Measurements from ENCODE around the gene YWHAB.

YWHAB gene

DNA sequence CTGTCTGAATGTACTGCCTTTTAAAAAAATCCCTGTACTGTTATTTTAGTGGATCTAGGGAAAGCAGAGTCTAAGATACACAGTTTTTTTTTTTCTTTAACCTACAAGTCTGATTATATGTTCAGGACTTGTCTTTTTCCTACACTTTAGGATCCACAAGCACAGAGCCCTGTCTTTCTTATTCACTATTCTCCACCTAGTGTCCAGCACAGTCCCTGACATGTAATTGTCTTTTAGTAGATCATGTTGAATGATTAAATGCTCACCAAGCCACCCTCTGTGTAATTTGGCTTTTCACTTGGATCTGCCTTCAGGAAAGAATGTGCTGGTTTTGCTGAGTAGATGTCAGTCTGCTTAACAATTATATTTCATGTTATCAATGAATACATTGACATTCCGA lies 35.8 kb upstream of the YWHAB start:
- Histone ChIP-seq H3K9me2 (replicated peaks; ENCODE audit: low read depth, low read length) (no peaks in the 10 kb centered on the region), H4K20me1 (ENCODE audit: insufficient read depth, low read length, poor library complexity, severe bottlenecking) (no peaks in the 10 kb centered on the region), H3K27me3 (ENCODE audit: insufficient read depth, low read length, poor library complexity, severe bottlenecking) (no peaks in the 10 kb centered on the region), H3K4me3 (ENCODE audit: low read length, poor library complexity, severe bottlenecking) (no peak overlapping the region), H2AFZ (ENCODE audit: low read length) (no peak overlapping the region), H3K79me2 (ENCODE audit: insufficient read depth, low read length) (no peaks in the 10 kb centered on the region), H3K4me1 (ENCODE audit: insufficient read depth, low read length, poor library complexity, severe bottlenecking) (no peaks in the 10 kb centered on the region), H3F3A (ENCODE audit: low read depth) (no peaks in the 10 kb centered on the region), H3K4me2 (ENCODE audit: low read depth, low read length, poor library complexity, severe bottlenecking) (no peak overlapping the region), H3K9ac (ENCODE audit: low read depth, low read length, poor library complexity, severe bottlenecking) (no peak overlapping the region), H3K36me3 (ENCODE audit: insufficient read depth, low read length) (no peaks in the 10 kb centered on the region), H3K9me3 (ENCODE audit: insufficient read depth, low read depth, low read length) (no peaks in the 10 kb centered on the region)
- TF ChIP-seq EZH2phosphoT487 (IDR thresholded peaks at IDR 0.05; ENCODE audit: borderline replicate concordance), result no peak
- TF ChIP-seq, protein P1, sequence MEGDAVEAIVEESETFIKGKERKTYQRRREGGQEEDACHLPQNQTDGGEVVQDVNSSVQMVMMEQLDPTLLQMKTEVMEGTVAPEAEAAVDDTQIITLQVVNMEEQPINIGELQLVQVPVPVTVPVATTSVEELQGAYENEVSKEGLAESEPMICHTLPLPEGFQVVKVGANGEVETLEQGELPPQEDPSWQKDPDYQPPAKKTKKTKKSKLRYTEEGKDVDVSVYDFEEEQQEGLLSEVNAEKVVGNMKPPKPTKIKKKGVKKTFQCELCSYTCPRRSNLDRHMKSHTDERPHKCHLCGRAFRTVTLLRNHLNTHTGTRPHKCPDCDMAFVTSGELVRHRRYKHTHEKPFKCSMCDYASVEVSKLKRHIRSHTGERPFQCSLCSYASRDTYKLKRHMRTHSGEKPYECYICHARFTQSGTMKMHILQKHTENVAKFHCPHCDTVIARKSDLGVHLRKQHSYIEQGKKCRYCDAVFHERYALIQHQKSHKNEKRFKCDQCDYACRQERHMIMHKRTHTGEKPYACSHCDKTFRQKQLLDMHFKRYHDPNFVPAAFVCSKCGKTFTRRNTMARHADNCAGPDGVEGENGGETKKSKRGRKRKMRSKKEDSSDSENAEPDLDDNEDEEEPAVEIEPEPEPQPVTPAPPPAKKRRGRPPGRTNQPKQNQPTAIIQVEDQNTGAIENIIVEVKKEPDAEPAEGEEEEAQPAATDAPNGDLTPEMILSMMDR (conservative IDR thresholded peaks at IDR 0.05; ENCODE audit: low read length), result no peak

GRCh38 chr20:44850272-44850671 lies 35.2 kb upstream of the YWHAB start:
- no peaks in the 10 kb centered on the region for H3F3A ChIP-seq (ENCODE audit: low read depth)
- H3K4me3 ChIP-seq (ENCODE audit: low read length, poor library complexity, severe bottlenecking), result no peak overlapping the region
- no peaks in the 10 kb centered on the region for H4K20me1 ChIP-seq (ENCODE audit: insufficient read depth, low read length, poor library complexity, severe bottlenecking)
- no peaks in the 10 kb centered on the region for H3K27me3 ChIP-seq (ENCODE audit: insufficient read depth, low read length, poor library complexity, severe bottlenecking)
- H3K4me2 ChIP-seq (ENCODE audit: low read depth, low read length, poor library complexity, severe bottlenecking), result no peak overlapping the region
- H3K9ac ChIP-seq (ENCODE audit: low read depth, low read length, poor library complexity, severe bottlenecking), result no peak overlapping the region
- H3K36me3 ChIP-seq (ENCODE audit: insufficient read depth, low read length), result no peaks in the 10 kb centered on the region
- no peaks in the 10 kb centered on the region for H3K4me1 ChIP-seq (ENCODE audit: insufficient read depth, low read length, poor library complexity, severe bottlenecking)
- H2AFZ ChIP-seq (ENCODE audit: low read length), result no peak overlapping the region
- H3K9me2 ChIP-seq (replicated peaks; ENCODE audit: low read depth, low read length), result no peaks in the 10 kb centered on the region
- TF ChIP-seq, protein P1 (conservative IDR thresholded peaks at IDR 0.05; ENCODE audit: low read length), result no peak
- no peak for TF ChIP-seq EZH2phosphoT487 (IDR thresholded peaks at IDR 0.05; ENCODE audit: borderline replicate concordance)
- H3K79me2 ChIP-seq (ENCODE audit: insufficient read depth, low read length), result no peaks in the 10 kb centered on the region
- H3K9me3 ChIP-seq (ENCODE audit: insufficient read depth, low read depth, low read length), result no peaks in the 10 kb centered on the region

GRCh38 chr20:44850837-44851236 lies 34.7 kb upstream of the YWHAB start:
- Histone ChIP-seq H4K20me1 (ENCODE audit: insufficient read depth, low read length, poor library complexity, severe bottlenecking) (no peaks in the 10 kb centered on the region), H3K4me2 (ENCODE audit: low read depth, low read length, poor library complexity, severe bottlenecking) (no peak overlapping the region), H3K36me3 (ENCODE audit: insufficient read depth, low read length) (no peaks in the 10 kb centered on the region), H3K9ac (ENCODE audit: low read depth, low read length, poor library complexity, severe bottlenecking) (no peak overlapping the region), H3K9me2 (replicated peaks; ENCODE audit: low read depth, low read length) (no peaks in the 10 kb centered on the region), H3K4me3 (ENCODE audit: low read length, poor library complexity, severe bottlenecking) (no peak overlapping the region), H3K27me3 (ENCODE audit: insufficient read depth, low read length, poor library complexity, severe bottlenecking) (no peaks in the 10 kb centered on the region), H3K79me2 (ENCODE audit: insufficient read depth, low read length) (no peaks in the 10 kb centered on the region), H2AFZ (ENCODE audit: low read length) (no peak overlapping the region), H3K4me1 (ENCODE audit: insufficient read depth, low read length, poor library complexity, severe bottlenecking) (no peaks in the 10 kb centered on the region), H3F3A (ENCODE audit: low read depth) (no peaks in the 10 kb centered on the region), H3K9me3 (ENCODE audit: insufficient read depth, low read depth, low read length) (no peaks in the 10 kb centered on the region)
- TF ChIP-seq, protein P1 (conservative IDR thresholded peaks at IDR 0.05; ENCODE audit: low read length), result no peak
- TF ChIP-seq EZH2phosphoT487 (IDR thresholded peaks at IDR 0.05; ENCODE audit: borderline replicate concordance), result no peak

All from Loucy (cell line).